ENCODE results near the gene PITX1. TPM values are rescaled to one million over a fixed set of nuclear protein-coding genes. Genes with fewer than 3 reads are reported as not detected.

Gene PITX1
- total and polyA plus RNA-seq, 2 donors (not counting 3 experiments of a cell fraction or from before 2014, with no cell fraction given) = 0.48 to 6.0 TPM

DNA sequence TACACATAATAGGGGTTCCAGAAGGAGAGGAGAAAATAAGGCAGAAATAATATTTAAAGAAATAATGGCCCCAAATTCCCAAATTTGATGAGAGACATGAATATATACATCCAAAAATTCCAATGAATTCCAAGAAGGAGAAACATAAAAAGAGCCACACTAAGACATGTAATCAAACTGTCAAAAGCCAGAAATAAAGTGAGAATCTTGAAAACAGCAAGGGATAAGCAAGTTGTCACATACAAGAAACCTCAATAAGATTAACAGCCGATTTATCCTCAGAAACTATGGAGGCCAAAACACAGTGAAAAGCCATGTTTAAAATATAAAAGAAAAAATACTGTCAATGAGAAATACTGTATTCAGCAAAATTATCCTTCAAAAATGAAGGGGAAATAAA is 51.8 kb downstream of the PITX1 start:
- TF ChIP-seq JUN (IDR thresholded peaks at IDR 0.05; ENCODE audit: borderline replicate concordance, insufficient read depth, insufficient read length, low read depth) = no peak
- no peak for FAIRE-seq
- Histone ChIP-seq H3K36me3 (ENCODE audit: control insufficient read depth in 2 of 2, extremely low read depth in 1 of 2, insufficient read depth in 2 of 2, low read length in 2 of 2) (no peaks in the 10 kb centered on the region), H3K27ac (ENCODE audit: insufficient read depth, low read depth, low read length) (no peak overlapping the region), H3K4me2 (ENCODE audit: insufficient read depth, low read length) (no peak overlapping the region), H4K20me1 (replicated peaks; ENCODE audit: control insufficient read depth, extremely low read depth, insufficient read depth, low read length) (no peaks in the 10 kb centered on the region), H3K4me1 (ENCODE audit: control insufficient read depth, extremely low read depth, insufficient read depth, low read length) (no peaks in the 10 kb centered on the region), H3K4me3 (replicated peaks in 1 of 3; ENCODE audit: insufficient read depth in 1 of 3, low read depth in 1 of 3, low read length in 3 of 3) (no peak overlapping the region), H3K9ac (replicated peaks; ENCODE audit: extremely low read depth, insufficient read depth, low read length) (no peak overlapping the region), H3K9me3 (replicated peaks; ENCODE audit: control insufficient read depth, insufficient read depth, low read length) (no peaks in the 10 kb centered on the region), H2AFZ (ENCODE audit: low read depth, low read length) (no peak overlapping the region), H3K27me3 (ENCODE audit: control insufficient read depth in 2 of 2, insufficient read depth in 2 of 2, low read length in 2 of 2) (no peaks in the 10 kb centered on the region), H3K9me1 (replicated peaks; ENCODE audit: control insufficient read depth, extremely low read depth, insufficient read depth, low read length) (no peaks in the 10 kb centered on the region), H3K79me2 (ENCODE audit: control insufficient read depth, insufficient read depth, low read length) (no peaks in the 10 kb centered on the region)
- intact Hi-C loops (cut with micrococcal nuclease) = no loop called here
- no TSS peak for BruUV-seq (replicated peaks)
- dilution Hi-C loops (cut with MboI; ENCODE audit: extremely low pct_ligation_motif_present, low sequenced_read_pairs) = no loop called here
- ChIA-PET CTCF (no interaction called here), POLR2A (no interaction called here)
- no peak for DNase-seq (ENCODE audit: low read depth, low spot score)

DNA sequence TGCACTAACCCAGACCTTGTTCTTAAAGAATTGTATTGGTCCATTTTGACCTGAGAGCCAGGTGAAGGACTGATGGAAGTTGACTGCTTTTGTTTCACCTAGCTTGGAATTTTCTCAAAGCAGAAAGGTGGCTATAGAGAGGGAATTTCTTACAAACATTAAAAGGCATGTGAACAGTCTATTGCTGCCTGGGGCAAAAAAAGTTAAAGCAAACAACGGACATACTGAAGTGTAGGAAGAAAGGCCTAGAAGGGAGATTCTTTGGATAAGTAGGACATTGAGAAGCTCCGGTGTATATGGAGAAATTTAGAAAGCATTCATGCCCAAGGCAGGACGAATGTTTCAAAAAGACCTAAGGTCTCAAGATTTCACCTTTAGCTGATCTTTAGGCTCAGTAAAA is 54.6 kb downstream of the PITX1 start:
- H3K4me3 ChIP-seq (replicated peaks in 1 of 3; ENCODE audit: insufficient read depth in 1 of 3, low read depth in 1 of 3, low read length in 3 of 3) = no peak overlapping the region
- no peak overlapping the region for H3K4me2 ChIP-seq (ENCODE audit: insufficient read depth, low read length)
- no peaks in the 10 kb centered on the region for H3K36me3 ChIP-seq (ENCODE audit: control insufficient read depth in 2 of 2, extremely low read depth in 1 of 2, insufficient read depth in 2 of 2, low read length in 2 of 2)
- DNase-seq (ENCODE audit: low read depth, low spot score) (no peak), FAIRE-seq (no peak)
- BruUV-seq (replicated peaks) = no TSS peak
- H4K20me1 ChIP-seq (replicated peaks; ENCODE audit: control insufficient read depth, extremely low read depth, insufficient read depth, low read length) = no peaks in the 10 kb centered on the region
- ChIA-PET POLR2A (interaction anchor here (0.5 kb wide), 1 partner anchor 912 kb away, joined by 3 read pairs; no protein-coding TSS in a partner anchor), CTCF (interaction anchor here (0.6 kb wide), 1 partner anchor 1828 kb away, joined by 3 read pairs; no protein-coding TSS in a partner anchor)
- dilution Hi-C loops (cut with MboI; ENCODE audit: extremely low pct_ligation_motif_present, low sequenced_read_pairs) (no loop called here), intact Hi-C loops (cut with micrococcal nuclease) (no loop called here)
- no peaks in the 10 kb centered on the region for H3K79me2 ChIP-seq (ENCODE audit: control insufficient read depth, insufficient read depth, low read length)
- TF ChIP-seq EZH2 (IDR thresholded peaks at IDR 0.05; ENCODE audit: borderline replicate concordance, low read depth, low read length, severe bottlenecking) (no peak), MYC (IDR thresholded peaks at IDR 0.05; ENCODE audit: low read depth, low read length) (no peak), POLR2AphosphoS5 (IDR thresholded peaks at IDR 0.05; ENCODE audit: insufficient read depth, low read depth, low read length) (no peak), JUN (IDR thresholded peaks at IDR 0.05; ENCODE audit: borderline replicate concordance, insufficient read depth, insufficient read length, low read depth) (no peak), GATA2 (IDR thresholded peaks at IDR 0.05; ENCODE audit: insufficient read depth, insufficient read length, low read depth, low read length) (no peak), POLR2A (IDR thresholded peaks at IDR 0.05; ENCODE audit: low read depth, low read length) (no peak), FOS (IDR thresholded peaks at IDR 0.05; ENCODE audit: borderline replicate concordance, insufficient read depth, low read length) (no peak)
- TF ChIP-seq, protein P1, sequence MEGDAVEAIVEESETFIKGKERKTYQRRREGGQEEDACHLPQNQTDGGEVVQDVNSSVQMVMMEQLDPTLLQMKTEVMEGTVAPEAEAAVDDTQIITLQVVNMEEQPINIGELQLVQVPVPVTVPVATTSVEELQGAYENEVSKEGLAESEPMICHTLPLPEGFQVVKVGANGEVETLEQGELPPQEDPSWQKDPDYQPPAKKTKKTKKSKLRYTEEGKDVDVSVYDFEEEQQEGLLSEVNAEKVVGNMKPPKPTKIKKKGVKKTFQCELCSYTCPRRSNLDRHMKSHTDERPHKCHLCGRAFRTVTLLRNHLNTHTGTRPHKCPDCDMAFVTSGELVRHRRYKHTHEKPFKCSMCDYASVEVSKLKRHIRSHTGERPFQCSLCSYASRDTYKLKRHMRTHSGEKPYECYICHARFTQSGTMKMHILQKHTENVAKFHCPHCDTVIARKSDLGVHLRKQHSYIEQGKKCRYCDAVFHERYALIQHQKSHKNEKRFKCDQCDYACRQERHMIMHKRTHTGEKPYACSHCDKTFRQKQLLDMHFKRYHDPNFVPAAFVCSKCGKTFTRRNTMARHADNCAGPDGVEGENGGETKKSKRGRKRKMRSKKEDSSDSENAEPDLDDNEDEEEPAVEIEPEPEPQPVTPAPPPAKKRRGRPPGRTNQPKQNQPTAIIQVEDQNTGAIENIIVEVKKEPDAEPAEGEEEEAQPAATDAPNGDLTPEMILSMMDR (IDR thresholded peaks at IDR 0.05; ENCODE audit: extremely low read depth in 1 of 2, insufficient read depth in 1 of 2, low read depth in 1 of 2, low read length in 2 of 2) = no peak
- TF ChIP-seq, protein P2, sequence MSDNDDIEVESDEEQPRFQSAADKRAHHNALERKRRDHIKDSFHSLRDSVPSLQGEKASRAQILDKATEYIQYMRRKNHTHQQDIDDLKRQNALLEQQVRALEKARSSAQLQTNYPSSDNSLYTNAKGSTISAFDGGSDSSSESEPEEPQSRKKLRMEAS (IDR thresholded peaks at IDR 0.05; ENCODE audit: insufficient read depth, insufficient read length) = no peak
- H3K9ac ChIP-seq (replicated peaks; ENCODE audit: extremely low read depth, insufficient read depth, low read length) = no peak overlapping the region
- no peaks in the 10 kb centered on the region for H3K9me1 ChIP-seq (replicated peaks; ENCODE audit: control insufficient read depth, extremely low read depth, insufficient read depth, low read length)
- H3K27me3 ChIP-seq (ENCODE audit: control insufficient read depth in 2 of 2, insufficient read depth in 2 of 2, low read length in 2 of 2) = no peaks in the 10 kb centered on the region
- no peak overlapping the region for H2AFZ ChIP-seq (ENCODE audit: low read depth, low read length)
- H3K9me3 ChIP-seq (replicated peaks; ENCODE audit: control insufficient read depth, insufficient read depth, low read length) = no peaks in the 10 kb centered on the region
- H3K4me1 ChIP-seq (ENCODE audit: control insufficient read depth, extremely low read depth, insufficient read depth, low read length) = no peaks in the 10 kb centered on the region
- H3K27ac ChIP-seq (ENCODE audit: insufficient read depth, low read depth, low read length) = no peak overlapping the region
